SJSA1 (cell line): ENCODE data around the gene PPM1L. TPM values are rescaled to one million over a fixed set of nuclear protein-coding genes. Genes with fewer than 3 reads are reported as not detected.
"Not testable (repeated sequence)": the region's sequence is repeated elsewhere in the genome, so short reads cannot be mapped to it uniquely, and the experiment has no call there.

Experiments used
- DNase-seq, 2 experiments: peaks; one replicate each; pipeline ENCODE4 v3.0.0-alpha.2; 2015 to 2020; ENCODE audit warnings: low spot score in 2 of 2, low read depth in 1 of 2
- H3K27ac ChIP-seq: fragments of 250-450 bp; sonication (Bioruptor Pico); 2 replicates; pipeline ENCODE4 v1.5.1; 2020; ENCODE audit warnings: mild to moderate bottlenecking, moderate library complexity
- H3K27me3 ChIP-seq: fragments of 250-450 bp; sonication (Bioruptor Pico); replicated peaks from 2 replicates; pipeline ENCODE4 v1.5.1; 2020; ENCODE audit warnings: mild to moderate bottlenecking, moderate library complexity
- H3K36me3 ChIP-seq: fragments of 250-450 bp; sonication (Bioruptor Pico); 2 replicates; pipeline ENCODE4 v1.5.1; 2020; ENCODE audit warnings: mild to moderate bottlenecking
- H3K4me1 ChIP-seq: fragments of 250-450 bp; sonication (Bioruptor Pico); replicated peaks from 2 replicates; pipeline ENCODE4 v1.6.1; 2021; ENCODE audit warnings: mild to moderate bottlenecking
- H3K4me3 ChIP-seq: fragments of 250-450 bp; sonication (Bioruptor Pico); 2 replicates; pipeline ENCODE4 v1.5.1; 2020; ENCODE audit warnings: mild to moderate bottlenecking
- H3K9me3 ChIP-seq: fragments of 250-450 bp; sonication (Bioruptor Pico); replicated peaks from 2 replicates; pipeline ENCODE4 v1.5.1; 2020; ENCODE audit warnings: mild to moderate bottlenecking
- total RNA-seq: library from RNA; depleted of rRNA; stranded (reverse); fragments of >200 nt; shearing (Covaris generic); gene quantifications from 2 replicates; pipeline ENCODE4 v1.2.3, GENCODE V29; 2014

Gene PPM1L
- total RNA-seq, 1 experiment from 2014 or later: 0.24 TPM

GRCh38 chr3:160983900-160984299 is 227.9 kb downstream of the PPM1L start:
- H3K27ac ChIP-seq, H3K4me1 ChIP-seq, DNase-seq, H3K4me3 ChIP-seq, H3K36me3 ChIP-seq, H3K27me3 ChIP-seq, H3K9me3 ChIP-seq: not testable (repeated sequence)

DNA sequence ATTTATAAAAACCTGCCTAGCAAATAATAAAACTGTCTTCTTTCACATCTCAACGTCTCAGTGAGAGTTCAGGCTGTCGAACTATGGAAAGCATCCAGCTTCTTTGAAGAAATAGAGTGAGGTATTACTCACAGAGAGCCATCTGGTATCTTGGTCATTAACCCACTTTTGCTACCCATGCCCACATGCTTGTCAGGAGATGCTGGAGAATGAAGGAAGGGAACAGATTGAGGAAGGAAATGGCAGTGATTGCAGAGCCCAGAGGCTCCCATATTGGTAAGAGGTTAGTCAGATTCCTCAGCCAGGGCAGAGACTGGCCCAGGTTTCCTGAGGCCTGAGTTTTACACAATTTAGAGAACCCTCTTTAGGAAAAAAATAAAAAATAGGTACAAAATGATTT is 230.0 kb downstream of the PPM1L start:
- H3K36me3 ChIP-seq: no peaks in the 10 kb centered on the region
- H3K27ac ChIP-seq: no peak overlapping the region
- peaks cover 10% of the 10 kb centered on the region; the same call in 1 of the 2 replicates for H3K4me1 ChIP-seq
- H3K27me3 ChIP-seq: no peaks in the 10 kb centered on the region
- no peaks in the 10 kb centered on the region; the same call in 1 of the 2 replicates for H3K9me3 ChIP-seq
- no peak for DNase-seq
- H3K4me3 ChIP-seq: no peak overlapping the region

- no peaks in the 10 kb centered on the region for H3K36me3 ChIP-seq
Measured at GRCh38 chr3:160987982-160988964, 232.2 kb downstream of the PPM1L start.

GRCh38 chr3:160990446-160990845 is 234.4 kb downstream of the PPM1L start:
- no peak overlapping the region for H3K4me3 ChIP-seq
- no peak overlapping the region for H3K27ac ChIP-seq
- no peaks in the 10 kb centered on the region for H3K36me3 ChIP-seq
- no peaks in the 10 kb centered on the region for H3K27me3 ChIP-seq
- H3K9me3 ChIP-seq: no peaks in the 10 kb centered on the region
- H3K4me1 ChIP-seq: peaks cover 12% of the 10 kb centered on the region; the same call in 1 of the 2 replicates
- DNase-seq: peak in 1 of 2 experiments; percentile 47

More at GRCh38 chr3:160987982-160988964, 232.2 kb downstream of the PPM1L start:
- Histone ChIP-seq H3K27ac (no peak overlapping the region), H3K9me3 (no peaks in the 10 kb centered on the region), H3K4me1 (peaks cover 12% of the 10 kb centered on the region; the same call in 1 of the 2 replicates), H3K4me3 (no peak overlapping the region), H3K27me3 (no peaks in the 10 kb centered on the region)
- no peak for DNase-seq

DNA sequence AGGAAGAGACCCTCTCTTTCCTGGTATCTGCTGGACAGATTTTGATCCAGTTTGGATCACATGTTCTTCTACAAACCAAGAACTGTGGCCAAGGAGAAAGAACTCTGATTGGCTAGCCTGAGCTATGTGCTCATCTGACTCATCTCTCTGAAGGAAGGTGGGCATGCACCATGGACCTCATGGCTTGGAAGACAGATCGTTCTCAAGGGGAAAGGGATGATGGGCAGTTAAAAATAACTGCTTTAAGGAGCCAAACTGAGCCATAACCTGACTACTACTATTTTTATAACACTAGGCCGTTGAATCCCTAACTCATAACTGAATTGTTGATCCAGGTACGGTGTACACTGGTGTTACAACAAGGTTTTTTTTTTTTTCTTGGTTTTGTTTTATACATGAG is 236.7 kb downstream of the PPM1L start:
- Histone ChIP-seq H3K9me3 (no peaks in the 10 kb centered on the region), H3K27ac (no peak overlapping the region), H3K36me3 (no peaks in the 10 kb centered on the region), H3K4me3 (no peak overlapping the region), H3K27me3 (no peaks in the 10 kb centered on the region), H3K4me1 (peaks cover 12% of the 10 kb centered on the region; the same call in 1 of the 2 replicates)
- DNase-seq: no peak

- Histone ChIP-seq H3K27ac (no peak overlapping the region), H3K27me3 (no peaks in the 10 kb centered on the region), H3K36me3 (no peaks in the 10 kb centered on the region), H3K9me3 (no peaks in the 10 kb centered on the region), H3K4me3 (no peak overlapping the region), H3K4me1 (no peaks in the 10 kb centered on the region)
- no peak for DNase-seq
Measured at GRCh38 chr3:160996811-160997210, 240.8 kb downstream of the PPM1L start.

GRCh38 chr3:160998581-160998980 is 242.6 kb downstream of the PPM1L start:
- no peak for DNase-seq
- Histone ChIP-seq H3K27me3 (no peaks in the 10 kb centered on the region), H3K27ac (no peak overlapping the region), H3K9me3 (no peaks in the 10 kb centered on the region), H3K36me3 (no peaks in the 10 kb centered on the region), H3K4me3 (no peak overlapping the region), H3K4me1 (no peaks in the 10 kb centered on the region)

DNA sequence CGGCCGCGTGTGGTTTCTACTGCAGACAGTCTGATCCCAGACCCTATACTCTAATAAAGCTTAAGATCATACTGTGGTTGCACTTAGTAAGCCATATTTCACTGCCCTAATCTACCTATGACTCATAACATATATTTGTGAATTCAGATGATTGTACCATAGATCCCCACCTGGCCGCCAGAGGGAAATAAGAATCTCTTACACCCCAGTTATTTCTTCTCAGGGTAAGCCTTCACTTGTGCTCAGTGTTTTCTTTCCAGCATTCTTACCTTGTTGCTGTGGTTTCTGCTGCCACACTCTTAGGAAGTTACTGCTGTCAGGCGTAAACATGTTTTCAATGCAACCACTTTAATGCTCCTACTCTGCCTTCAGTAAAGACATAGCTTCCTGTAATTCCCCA is 243.2 kb downstream of the PPM1L start:
- Histone ChIP-seq H3K36me3 (no peaks in the 10 kb centered on the region), H3K27ac (no peak overlapping the region), H3K4me3 (no peak overlapping the region), H3K9me3 (no peaks in the 10 kb centered on the region), H3K27me3 (no peaks in the 10 kb centered on the region), H3K4me1 (no peaks in the 10 kb centered on the region)
- DNase-seq: no peak

DNA sequence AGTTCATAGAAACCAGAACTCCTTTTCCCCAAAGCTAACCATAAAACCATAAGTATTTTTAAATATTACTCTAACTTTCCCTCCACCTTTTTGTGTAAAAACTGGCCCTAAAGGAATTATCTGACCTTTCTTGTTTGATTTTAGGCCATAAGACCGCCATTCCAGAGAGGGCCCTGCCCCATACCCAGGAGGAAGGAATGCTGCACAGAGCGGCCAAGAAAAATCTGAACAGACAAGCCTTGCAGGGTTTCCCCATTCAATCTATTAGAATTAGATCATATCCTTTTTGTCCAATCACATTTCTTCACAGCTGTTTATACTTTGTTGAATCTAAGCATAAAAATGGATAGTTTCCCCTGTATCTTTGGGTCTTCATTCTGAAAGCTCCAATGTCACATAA is 252.1 kb downstream of the PPM1L start:
- Histone ChIP-seq H3K27ac (no peak overlapping the region), H3K9me3 (no peaks in the 10 kb centered on the region), H3K4me3 (no peak overlapping the region), H3K4me1 (no peaks in the 10 kb centered on the region), H3K36me3 (no peaks in the 10 kb centered on the region), H3K27me3 (no peaks in the 10 kb centered on the region)
- DNase-seq: no peak

- H3K27me3 ChIP-seq, H3K4me1 ChIP-seq, H3K9me3 ChIP-seq, H3K4me3 ChIP-seq, DNase-seq, H3K36me3 ChIP-seq, H3K27ac ChIP-seq: not testable (repeated sequence)
Measured at GRCh38 chr3:161010151-161010550, 254.1 kb downstream of the PPM1L start.

- Histone ChIP-seq H3K27ac (no peak overlapping the region), H3K4me3 (no peak overlapping the region), H3K36me3 (no peaks in the 10 kb centered on the region), H3K27me3 (no peaks in the 10 kb centered on the region), H3K9me3 (no peaks in the 10 kb centered on the region), H3K4me1 (no peaks in the 10 kb centered on the region)
- DNase-seq: no peak
Measured at GRCh38 chr3:161014843-161015749, 259.1 kb downstream of the PPM1L start.

- no peaks in the 10 kb centered on the region for H3K4me1 ChIP-seq
- no peak overlapping the region for H3K4me3 ChIP-seq
- H3K36me3 ChIP-seq: no peaks in the 10 kb centered on the region
- H3K27me3 ChIP-seq: no peaks in the 10 kb centered on the region
- DNase-seq: no peak
- no peak overlapping the region for H3K27ac ChIP-seq
- H3K9me3 ChIP-seq: no peaks in the 10 kb centered on the region
Measured at GRCh38 chr3:161016417-161017313, 260.6 kb downstream of the PPM1L start.

DNA sequence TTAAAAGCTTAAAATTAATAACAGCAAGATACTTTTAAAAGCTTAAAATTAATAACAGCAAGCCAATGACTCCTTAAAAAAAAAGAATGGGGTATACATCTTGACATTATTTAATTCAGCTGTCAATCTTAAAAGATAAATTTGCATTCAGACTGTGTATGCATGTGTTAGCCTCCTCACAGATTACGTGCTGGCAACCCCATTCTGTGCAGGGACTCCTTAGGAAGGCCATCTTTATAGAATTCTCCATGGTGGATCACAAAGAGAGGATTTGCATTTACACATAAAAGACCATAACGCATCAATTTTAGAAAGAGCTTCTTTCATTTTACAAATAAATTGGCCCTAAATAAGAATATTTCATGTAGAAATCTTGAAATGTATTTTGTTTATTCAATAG is 261.9 kb downstream of the PPM1L start:
- no peaks in the 10 kb centered on the region; the same call in 1 of the 2 replicates for H3K9me3 ChIP-seq
- no peaks in the 10 kb centered on the region for H3K27me3 ChIP-seq
- H3K4me3 ChIP-seq: no peak overlapping the region
- H3K27ac ChIP-seq: no peak overlapping the region
- no peaks in the 10 kb centered on the region for H3K4me1 ChIP-seq
- no peak for DNase-seq
- H3K36me3 ChIP-seq: no peaks in the 10 kb centered on the region
